GM18505 (cell line): Measurements from ENCODE around the gene ADIPOQ.
"Not testable (repeated sequence)": the region's sequence is repeated elsewhere in the genome, so short reads cannot be mapped to it uniquely, and the experiment has no call there.

Source experiments
- ATAC-seq: cut with Tn5 transposase; IDR thresholded peaks from one replicate; pipeline ENCODE4 v1.9.1; 2021; ENCODE audit not compliant: unreplicated experiment
- POLR2A ChIP-seq: IDR thresholded peaks from 4 replicates; pipeline ENCODE4 v1.6.1; 2011; ENCODE audit warnings: borderline replicate concordance; ENCODE audit not compliant: insufficient read depth, insufficient read length; ENCODE audit errors: extremely low read depth

Gene ADIPOQ

DNA sequence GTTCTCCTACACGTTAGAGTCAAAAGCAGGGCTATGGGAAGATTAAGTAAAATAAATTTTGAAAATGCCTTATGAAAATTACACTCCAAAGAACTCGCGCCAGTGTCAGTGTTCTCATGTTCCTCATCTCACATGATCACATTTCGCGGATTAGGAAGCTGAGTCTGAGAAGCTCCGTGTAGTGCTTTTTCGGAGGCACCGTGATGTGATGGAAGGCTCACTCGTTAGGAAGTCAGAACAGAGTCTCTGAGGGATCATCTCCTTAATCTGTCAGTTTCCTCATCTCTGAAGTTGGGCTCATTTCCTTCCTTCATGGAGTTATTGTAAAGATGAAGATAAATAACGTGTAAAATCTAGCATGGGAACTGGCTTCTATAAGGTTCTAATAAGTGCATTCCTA lies 3.2 kb downstream of the ADIPOQ start:
- ATAC-seq: no peak
- TF ChIP-seq POLR2A: no peak

DNA sequence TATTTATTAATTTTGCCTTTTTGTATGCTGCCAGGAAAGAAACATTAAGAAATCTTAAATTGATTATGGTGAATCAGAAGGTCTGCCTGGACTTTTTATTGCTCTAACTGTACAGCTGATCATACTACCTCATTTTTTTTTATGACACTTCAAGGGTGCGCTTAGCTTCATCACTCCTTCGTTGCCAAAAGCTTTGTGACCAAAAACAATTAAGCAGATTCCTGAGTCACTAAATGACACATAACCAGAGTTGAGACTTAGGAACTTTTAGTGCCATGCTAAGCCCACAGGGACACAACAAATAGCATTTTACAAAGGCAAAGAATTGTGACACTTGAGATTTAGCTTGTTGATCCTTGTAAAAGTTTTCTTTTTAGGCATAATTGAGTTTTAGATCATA lies 4.9 kb downstream of the ADIPOQ start:
- ATAC-seq: no peak
- TF ChIP-seq POLR2A: no peak

GRCh38 chr3:186849374-186849975 lies 7.0 kb downstream of the ADIPOQ start:
- ATAC-seq: peak; percentile 48
- TF ChIP-seq POLR2A: no peak

- not testable (repeated sequence) for ATAC-seq
Measured at GRCh38 chr3:186851835-186852234, 9.3 kb downstream of the ADIPOQ start.

- ATAC-seq: no peak
- TF ChIP-seq POLR2A: no peak
Measured at GRCh38 chr3:186852994-186853393, 10.5 kb downstream of the ADIPOQ start.

- TF ChIP-seq POLR2A: no peak
- no peak for ATAC-seq
Measured at GRCh38 chr3:186854146-186854545, 11.6 kb downstream of the ADIPOQ start.

GRCh38 chr3:186854954-186855353 lies 12.4 kb downstream of the ADIPOQ start:
- TF ChIP-seq POLR2A: no peak

DNA sequence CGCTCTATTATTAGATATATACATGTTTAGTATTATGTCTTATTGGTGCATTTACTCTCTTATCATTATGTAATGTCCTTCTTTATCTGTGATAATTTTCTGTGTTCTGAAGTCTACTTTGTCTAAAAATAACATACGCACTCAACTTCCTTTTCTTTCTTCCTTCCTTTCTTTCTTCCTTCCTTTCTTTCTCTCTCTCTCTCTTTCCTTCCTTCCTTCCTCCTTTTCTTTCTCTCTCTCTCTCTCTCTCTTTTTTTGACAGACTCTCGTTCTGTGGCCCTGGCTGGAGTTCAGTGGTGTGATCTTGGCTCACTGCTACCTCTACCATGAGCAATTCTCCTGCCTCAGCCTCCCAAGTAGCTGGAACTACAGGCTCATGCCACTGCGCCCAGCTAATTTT lies 15.2 kb downstream of the ADIPOQ start:
- no peak for ATAC-seq
- no peak for TF ChIP-seq POLR2A

More at GRCh38 chr3:186854954-186855353, 12.4 kb downstream of the ADIPOQ start:
- ATAC-seq: no peak

- ATAC-seq: not testable (repeated sequence)
Measured at GRCh38 chr3:186865215-186865853, 22.8 kb downstream of the ADIPOQ start.

DNA sequence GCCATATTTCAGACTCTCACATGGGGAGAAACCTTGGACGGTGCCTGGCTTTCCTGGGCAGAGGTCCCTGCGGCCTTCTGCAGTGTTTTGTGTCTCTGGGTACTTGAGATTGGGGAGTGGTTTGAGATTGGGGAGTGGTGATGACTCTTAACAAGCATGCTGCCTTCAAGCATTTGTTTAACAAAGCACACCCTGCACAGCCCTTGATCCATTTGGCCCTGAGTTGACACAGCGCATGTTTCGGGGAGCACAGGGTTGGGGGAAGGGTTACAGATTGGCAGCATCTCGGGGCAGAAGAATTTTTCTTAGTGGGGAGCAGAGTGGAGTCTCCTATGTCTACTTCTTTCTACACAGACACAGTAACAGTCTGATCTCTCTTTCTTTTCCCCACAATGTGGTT lies 23.6 kb downstream of the ADIPOQ start:
- ATAC-seq: not testable (repeated sequence)

- TF ChIP-seq POLR2A: no peak
- no peak for ATAC-seq
Measured at GRCh38 chr3:186869253-186870100, 27.0 kb downstream of the ADIPOQ start.

GRCh38 chr3:186870421-186871201 lies 28.1 kb downstream of the ADIPOQ start:
- TF ChIP-seq POLR2A: no peak
- no peak for ATAC-seq

- no peak for ATAC-seq
- TF ChIP-seq POLR2A: no peak
Measured at GRCh38 chr3:186871403-186871924, 29.0 kb downstream of the ADIPOQ start.

DNA sequence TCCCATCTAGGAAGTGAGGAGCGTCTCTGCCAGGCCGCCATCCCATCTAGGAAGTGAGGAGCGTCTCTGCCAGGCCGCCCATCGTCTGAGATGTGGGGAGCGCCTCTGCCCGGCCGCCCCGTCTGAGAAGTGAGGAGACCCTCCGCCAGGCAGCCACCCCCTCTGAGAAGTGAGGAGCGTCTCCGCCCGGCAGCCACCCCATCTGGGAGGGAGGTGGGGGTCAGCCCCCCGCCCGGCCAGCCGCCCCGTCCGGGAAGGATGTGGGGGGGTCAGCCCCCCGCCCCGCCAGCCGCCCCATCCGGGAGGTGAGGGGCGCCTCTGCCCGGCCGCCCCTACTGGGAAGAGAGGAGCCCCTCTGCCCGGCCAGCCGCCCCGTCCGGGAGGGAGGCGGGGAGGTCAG lies 31.3 kb downstream of the ADIPOQ start:
- not testable (repeated sequence) for ATAC-seq

GRCh38 chr3:186874216-186874615 lies 31.7 kb downstream of the ADIPOQ start:
- not testable (repeated sequence) for ATAC-seq

GRCh38 chr3:186874841-186875240 lies 32.3 kb downstream of the ADIPOQ start:
- ATAC-seq: not testable (repeated sequence)
